CD4-positive, alpha-beta T cell treated with Interleukin-15 for 1 hour (primary cell): ENCODE measurements around the gene ENO2.
"Not testable (repeated sequence)": the region's sequence is repeated elsewhere in the genome, so short reads cannot be mapped to it uniquely, and the experiment has no call there.

ENCODE experiments used
- DNase-seq: peaks from one replicate; pipeline ENCODE4 v3.0.0-alpha.2; 2020

The ENO2 gene

DNA sequence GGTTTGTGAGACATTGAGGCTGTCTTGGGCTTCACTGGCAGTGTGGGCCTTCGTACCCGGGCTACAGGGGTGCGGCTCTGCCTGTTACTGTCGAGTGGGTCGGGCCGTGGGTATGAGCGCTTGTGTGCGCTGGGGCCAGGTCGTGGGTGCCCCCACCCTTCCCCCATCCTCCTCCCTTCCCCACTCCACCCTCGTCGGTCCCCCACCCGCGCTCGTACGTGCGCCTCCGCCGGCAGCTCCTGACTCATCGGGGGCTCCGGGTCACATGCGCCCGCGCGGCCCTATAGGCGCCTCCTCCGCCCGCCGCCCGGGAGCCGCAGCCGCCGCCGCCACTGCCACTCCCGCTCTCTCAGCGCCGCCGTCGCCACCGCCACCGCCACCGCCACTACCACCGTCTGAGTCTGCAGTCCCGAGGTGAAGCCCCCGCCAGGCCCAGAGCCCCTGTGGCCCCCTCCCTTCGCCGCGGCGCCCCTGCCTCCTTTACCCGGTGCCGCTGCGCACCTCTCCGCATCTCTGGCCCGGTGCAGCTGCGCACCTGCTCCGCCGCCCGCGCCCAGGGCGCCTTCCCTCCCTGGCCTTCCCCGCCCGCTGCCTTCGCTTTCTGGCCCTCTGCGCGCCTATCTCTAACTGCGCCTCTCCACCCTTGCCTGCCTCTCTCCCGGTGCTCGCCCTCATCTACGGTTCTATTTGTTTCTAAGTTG lies at the start of gene ENO2:
ENO2 (plus strand) TSS at position 335 of the 701 bp plus-strand sequence. CDS start 1,253 bp downstream, outside the sequence.
- peak; percentile 87 for DNase-seq

DNA sequence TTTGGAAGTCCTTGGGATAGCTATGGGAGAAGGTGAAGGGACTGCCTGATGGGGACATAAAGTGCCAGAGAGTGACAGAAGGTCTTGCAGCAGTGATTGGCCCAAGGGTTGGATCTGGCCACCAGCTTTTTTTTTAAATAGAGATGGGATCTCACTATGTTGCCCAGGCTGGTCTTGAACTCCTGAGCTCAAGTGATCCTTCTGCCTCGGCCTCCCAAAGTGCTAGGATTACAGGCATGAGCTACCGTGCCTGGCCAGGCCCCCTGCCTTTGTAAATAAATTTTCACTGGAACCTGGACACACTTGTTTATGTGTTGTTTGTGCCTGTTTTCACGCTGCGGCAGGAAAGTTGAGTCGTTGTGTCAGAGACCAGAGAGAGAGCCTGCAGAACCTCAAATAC lies 49.1 kb upstream of the ENO2 start:
- not testable (repeated sequence) for DNase-seq

DNA sequence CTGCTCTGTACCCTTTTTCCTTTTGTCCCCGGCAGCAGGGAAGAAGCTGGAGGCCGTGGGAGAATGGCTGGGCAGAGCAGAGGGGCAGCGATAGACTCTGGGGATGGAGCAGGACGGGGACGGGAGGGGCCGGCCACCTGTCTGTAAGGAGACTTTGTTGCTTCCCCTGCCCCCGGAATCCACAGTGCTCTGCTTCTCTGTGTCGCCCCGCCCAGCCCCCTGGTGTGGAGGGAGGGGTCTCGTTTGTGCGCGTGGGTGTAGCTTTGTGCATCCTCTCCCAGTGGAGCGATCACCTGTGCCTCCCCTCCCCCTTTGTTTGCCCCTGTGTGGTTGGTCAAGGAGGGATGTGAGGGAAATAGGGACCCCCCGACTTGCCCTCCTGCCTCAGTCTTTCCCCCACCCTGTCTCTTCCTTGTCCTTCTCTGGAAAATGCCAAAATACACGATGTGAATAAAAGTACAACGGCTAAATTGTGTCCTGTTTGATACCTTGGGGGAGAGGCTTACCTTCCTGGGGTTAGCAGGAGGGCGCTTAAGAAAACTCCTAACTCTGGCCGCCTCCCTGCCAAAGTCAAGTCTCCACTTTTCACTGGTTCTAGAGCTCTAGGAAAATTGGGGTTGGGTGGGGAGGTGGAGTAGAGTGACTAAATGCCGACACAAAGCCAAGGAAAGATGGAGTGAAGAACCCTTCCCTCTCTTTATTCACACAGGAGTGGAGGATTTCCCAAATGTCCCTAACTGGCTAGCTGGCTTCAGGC lies 48.0 kb upstream of the ENO2 start:
- DNase-seq, result no peak

DNA sequence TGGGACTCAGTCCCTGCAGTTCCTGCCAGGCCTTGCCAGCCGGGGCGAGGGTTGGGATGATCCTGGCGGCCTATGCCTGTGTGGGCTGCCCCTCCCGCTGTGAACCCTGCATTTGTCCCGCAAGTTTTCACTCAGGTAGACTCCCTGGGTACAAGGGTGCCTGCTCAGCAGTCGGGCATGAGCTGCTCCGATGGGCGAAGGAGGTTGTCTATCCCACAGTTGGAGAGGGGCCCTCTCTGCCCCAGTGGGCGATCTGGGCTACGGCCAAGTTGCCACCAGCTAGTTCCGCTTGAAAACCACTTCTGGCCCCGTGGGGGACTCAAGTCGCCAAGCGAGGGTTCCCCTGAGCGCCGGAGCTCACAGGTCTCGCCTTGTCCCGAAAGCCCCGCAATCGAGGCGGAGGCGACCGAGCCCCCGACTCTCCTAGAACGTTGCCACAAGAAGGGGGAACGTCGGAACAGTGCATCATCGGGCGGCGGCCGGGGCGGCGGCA lies 47.4 kb upstream of the ENO2 start:
- DNase-seq, result no peak

DNA sequence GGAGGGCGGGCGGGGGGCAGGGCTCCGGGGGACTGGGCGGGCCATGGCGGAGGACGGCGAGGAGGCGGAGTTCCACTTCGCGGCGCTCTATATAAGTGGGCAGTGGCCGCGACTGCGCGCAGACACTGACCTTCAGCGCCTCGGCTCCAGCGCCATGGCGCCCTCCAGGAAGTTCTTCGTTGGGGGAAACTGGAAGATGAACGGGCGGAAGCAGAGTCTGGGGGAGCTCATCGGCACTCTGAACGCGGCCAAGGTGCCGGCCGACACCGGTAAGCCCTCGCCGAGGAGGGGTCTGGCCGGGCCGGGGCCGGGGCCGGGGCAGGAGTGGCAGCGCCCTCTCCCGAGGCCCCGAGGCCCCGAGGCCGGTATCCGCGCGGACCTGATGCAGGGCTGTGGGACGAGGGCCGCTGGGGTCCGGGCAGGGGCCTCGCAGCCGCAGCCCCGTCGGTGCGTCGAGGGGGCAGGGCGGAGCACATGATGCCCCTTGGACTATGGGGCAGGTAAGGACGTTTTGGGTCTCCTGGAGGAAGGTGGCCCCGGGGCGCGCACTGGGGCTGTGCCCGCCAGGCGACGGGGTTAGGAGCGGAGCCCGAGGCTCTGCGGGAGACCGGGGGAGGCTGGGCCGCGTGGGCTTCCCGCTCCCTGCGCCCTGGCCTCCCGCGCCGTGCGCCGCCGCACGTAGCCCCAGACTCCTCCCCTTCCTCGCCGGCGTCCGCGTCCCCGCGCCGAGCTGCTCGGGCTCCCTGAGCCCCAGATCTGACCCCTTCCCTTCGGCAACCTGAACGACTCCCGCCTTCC lies 46.8 kb upstream of the ENO2 start, which contains the start of gene TPI1:
TPI1 (plus strand) TSS at position 119 of the 798 bp plus-strand sequence; CDS start at position 155, 36 bp downstream.
- peak; percentile 85 for DNase-seq

DNA sequence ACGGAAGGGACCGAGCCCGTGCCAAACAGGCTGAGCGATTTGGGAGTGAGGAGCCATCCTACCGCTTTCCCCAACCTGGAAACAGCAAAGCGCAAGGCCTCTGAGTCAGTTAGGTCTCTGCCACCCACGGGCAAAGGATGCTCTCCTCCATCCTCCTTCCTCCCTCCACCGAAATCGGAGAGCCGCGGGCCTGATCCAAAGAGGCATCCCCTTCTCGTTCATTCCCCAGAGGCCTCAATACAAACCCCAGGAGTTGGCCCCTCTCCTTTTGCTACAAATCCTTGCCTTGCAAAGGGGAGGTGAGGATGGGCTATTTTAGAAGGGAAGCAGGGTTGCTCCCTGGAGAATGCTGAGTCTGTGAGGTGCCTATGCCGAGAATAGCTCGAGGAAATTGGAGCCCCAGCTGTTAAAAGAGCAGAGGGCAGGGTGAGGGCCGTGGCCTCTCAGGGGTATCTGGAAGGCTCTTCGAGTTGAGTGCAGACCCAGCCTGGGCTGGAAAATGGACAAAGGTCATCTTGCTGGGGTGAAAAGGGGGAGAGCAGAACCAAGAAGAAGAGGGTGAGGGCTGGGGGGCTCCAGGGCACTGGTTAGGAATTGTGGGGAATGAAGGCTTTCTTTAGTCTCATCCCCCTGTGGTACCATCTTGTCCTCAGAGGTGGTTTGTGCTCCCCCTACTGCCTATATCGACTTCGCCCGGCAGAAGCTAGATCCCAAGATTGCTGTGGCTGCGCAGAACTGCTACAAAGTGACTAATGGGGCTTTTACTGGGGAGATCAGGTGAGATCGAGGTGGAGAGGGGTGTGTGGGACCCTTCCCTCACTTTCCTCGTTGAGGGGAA lies 46.0 kb upstream of the ENO2 start:
- no peak for DNase-seq

DNA sequence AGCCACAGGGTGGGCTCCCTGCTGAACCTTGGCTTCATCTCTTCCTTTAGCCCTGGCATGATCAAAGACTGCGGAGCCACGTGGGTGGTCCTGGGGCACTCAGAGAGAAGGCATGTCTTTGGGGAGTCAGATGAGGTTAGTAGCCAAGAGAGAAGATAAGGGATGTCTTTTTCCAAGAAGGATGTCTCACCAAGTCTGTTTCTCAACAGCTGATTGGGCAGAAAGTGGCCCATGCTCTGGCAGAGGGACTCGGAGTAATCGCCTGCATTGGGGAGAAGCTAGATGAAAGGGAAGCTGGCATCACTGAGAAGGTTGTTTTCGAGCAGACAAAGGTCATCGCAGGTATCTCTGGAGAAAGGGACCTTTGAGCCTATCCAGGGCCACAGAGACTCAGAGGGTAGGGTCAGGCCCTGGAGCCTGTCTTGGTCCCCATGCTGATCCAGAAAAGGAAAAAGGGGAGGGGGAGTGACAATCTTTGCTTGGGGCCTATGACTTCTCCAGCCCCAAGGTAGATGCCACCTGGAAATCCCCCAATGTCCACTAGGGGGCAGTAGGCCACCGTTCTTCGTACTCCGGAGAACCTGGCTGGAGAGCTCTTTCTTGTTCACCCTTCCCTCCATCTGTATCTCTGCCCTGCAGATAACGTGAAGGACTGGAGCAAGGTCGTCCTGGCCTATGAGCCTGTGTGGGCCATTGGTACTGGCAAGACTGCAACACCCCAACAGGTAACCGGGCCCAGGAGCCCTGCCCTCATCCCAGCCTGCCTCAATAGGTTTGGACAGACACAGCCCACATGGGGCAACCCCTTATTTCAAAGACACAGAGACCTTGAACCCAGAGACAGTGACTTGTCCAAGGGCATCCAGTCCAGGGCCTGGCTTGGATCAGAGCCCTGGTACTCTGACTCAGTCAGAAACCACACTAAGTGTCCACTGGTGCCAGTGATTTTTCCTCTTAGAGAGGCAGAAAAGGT lies 45.0 kb upstream of the ENO2 start:
- DNase-seq, result peak; percentile 81

DNA sequence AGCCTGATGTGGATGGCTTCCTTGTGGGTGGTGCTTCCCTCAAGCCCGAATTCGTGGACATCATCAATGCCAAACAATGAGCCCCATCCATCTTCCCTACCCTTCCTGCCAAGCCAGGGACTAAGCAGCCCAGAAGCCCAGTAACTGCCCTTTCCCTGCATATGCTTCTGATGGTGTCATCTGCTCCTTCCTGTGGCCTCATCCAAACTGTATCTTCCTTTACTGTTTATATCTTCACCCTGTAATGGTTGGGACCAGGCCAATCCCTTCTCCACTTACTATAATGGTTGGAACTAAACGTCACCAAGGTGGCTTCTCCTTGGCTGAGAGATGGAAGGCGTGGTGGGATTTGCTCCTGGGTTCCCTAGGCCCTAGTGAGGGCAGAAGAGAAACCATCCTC lies 44.1 kb upstream of the ENO2 start:
- DNase-seq, result not testable (repeated sequence)

DNA sequence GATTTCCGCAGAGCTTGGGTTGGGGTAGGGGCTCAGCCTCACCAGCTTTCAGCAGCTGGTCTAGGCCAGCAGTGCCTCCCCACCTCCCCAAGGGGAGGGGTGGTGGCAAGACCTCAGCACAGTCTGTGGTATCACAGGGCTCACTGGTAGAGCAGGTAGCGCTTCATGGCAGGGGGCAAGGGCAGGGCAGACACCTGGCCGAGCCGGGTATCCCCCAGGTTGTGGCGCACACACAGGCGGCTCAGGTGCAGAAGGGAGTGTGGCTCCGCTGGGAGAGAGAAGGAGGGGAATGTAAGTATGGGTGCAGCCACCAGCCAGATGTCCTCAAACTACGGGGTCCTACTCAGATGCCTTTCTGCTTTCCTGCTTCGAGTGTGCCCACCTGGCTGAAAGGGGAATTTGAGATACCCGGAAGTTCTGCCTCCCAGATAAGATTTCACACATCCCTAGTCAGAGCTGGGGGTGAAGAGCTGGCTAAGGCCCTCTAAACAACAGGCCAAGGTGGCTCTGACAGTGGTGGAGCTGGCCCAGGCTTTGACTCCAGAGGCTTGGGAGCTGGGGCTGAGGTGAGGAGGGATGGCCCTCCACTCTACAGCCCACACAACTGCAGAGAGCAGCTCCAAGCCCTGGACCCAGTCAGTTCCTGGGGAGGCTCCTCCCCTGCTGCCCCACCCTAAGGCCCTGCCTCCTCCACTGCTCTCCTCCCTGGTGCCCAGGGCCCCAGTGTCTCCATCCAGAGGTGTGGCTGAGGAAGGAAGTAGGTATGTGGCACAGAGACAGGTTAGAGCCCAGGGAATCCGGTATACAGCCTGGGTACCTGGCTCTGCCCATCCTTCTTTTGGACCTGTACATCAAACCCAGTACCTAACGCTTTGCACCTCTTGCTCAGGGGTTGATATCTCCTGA lies 43.1 kb upstream of the ENO2 start:
- no peak for DNase-seq

DNA sequence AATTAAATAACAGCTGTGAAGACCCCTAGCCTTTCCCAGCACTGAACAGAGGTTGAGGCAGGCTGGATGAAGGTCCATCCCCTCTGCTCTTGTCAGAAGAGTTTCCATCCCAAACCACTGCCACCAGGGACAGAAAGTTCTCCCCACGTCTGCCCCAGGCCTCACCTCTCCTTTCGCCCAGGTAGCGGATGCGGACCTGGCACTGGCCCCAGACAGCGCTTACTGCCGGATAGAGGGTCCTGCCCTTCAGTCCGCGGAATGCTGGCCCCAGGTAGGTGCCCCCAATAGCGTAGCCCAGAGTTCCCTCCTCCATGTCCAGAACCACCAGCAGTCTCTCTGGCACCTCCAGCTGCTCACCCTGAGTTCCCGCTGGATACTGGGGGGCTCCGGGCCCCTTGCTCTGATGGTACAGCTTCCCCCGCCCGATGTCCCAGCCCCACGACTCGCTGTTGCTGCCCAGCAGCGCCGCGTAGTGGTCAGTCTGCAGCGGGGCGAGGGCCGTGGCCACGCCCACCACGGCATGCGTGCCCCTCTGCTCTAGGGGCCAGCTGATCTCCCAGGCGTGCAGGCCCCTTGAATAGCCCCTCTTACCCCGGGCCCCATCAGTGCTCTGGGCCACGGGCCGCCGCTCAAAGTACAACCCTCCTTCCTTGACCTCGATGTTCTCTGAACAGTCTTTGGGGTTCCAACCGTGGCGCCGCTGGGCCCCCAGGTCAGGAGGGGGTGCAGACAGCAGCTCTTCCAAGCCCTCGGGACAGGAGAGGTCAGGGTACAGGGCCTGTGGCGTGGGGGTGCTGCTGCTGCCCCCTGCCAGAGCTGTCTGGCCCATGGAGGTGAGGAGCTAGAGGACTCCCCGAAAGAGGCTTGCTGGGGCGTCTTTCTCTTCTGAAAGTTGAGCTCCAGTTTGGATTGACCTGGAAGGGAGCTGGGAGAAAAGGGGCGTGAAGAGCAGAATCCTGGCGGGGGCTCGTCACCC lies 42.0 kb upstream of the ENO2 start:
- DNase-seq, result peak; percentile 84

DNA sequence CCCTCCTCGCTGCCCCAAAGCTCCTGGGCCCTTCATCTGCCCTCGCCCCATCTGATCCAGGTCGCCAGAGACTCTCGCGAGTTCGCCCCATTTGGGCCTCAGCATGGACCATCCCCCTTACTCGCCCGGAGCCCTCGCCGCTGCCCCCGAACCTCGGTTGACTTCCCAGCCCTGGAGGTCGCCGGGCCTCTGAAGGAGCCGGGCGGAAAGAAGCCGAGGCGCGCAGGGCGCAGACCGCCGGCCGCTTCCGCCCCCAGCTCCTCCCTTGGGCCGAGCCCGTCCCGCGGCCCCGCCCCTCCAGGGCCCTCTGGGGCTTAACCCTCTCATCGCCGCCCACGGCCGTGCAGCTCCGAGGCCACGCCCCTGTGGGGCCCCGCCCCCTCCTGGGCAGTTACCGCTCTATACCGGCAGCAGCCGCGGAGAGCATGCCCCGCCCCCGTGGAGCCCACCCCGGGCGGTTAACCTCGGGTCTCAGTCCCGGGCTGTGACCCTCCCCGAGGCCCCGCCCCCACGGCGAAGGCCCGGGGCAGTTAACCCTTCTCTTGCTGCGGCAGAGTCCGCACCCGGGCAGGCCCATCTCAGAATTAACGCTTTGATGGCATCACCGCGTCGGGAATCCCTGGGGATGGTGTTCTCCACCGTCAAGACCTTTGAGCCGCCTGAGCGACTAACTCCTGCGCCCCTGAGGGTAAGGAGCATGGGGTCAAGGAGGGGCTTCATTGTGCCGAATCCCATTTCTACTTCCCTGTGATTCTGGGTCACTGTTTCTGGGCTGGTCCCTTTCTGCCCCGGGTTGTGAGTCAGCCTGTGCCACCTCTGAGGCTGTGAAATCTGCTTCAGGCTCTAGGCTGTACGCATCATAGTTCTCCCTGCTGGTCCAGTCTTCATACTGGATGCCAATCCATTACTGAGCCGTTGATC lies 41.0 kb upstream of the ENO2 start, which contains the start of gene SPSB2:
SPSB2 (minus strand) TSS at position 210 of the 921 bp plus-strand sequence. CDS start 402 bp downstream, outside the sequence.
- DNase-seq, result peak; percentile 98

DNA sequence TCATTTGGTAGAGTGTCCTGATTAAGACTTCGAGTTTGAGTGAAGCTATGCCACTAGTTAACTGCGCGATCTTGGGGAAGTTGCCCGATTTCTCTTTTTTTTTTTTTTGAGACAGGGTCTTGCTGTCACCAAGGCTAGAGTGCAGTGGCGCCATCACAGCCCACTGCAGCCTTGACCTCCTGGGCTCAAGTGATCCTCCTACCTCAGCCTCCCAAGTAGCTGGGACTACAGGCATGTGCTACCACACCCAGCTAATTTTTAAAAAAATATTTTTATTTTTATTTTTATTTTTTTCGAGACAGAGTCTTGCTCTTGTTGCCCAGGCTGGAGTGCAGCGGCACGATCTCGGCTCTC lies 40.4 kb upstream of the ENO2 start:
- not testable (repeated sequence) for DNase-seq

DNA sequence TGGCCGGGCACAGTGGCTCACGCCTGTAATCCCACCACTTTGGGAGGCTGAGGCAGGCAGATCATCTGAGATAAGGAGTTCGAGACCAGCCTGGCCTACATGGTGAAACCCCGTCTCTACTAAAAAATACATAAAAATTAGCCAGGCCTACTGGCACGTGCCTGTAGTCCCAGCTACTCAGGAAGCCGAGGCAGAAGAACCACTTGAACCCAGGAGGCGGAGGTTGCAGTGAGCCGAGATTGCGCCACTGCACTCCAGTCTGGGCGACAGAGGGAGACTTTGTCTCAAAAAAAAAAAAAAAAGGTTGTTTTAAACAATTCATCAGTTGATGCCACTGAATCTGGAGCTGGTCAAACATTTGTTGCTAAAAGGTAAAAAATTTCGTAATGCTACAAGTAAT lies 34.6 kb upstream of the ENO2 start:
- DNase-seq, result not testable (repeated sequence)

DNA sequence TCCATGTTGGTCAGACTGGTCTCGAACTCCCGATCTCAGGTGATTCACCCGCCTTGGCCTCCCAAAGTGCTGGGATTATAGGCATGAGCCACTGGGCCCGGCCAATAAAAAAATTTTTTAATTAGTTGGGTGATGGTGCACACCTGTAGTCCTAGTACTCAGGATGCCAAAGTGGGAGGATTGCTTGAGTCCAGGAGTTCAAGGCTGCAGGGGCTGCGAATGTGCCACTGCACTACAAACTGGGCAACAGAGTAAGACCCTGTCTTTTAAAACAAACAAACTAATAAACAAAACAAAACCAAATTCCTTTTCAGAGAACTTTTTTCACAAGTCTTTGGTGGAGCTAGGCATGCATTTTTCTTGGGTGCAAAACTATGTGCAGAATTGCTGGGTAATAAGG lies 31.1 kb upstream of the ENO2 start:
- no peak for DNase-seq

DNA sequence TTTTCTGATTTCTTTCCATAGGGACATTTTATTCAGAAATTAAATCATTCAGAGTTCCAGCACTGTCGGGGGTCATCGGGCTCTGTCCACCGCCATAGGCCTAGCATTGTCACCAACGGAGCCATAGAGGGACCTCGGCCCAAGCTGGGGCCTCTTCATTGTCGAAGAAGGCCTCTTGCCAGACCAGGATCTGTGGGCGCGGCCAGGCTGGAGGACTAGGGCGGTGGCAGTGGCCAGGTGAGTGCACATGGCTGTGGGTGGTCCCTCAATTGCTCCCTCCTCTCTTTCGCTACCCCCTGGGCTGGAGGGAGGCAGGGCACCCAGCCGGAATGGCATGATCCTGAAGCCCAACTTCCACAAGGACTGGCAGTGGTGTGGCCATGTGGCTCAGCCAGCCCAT lies 30.7 kb upstream of the ENO2 start:
- no peak for DNase-seq

DNA sequence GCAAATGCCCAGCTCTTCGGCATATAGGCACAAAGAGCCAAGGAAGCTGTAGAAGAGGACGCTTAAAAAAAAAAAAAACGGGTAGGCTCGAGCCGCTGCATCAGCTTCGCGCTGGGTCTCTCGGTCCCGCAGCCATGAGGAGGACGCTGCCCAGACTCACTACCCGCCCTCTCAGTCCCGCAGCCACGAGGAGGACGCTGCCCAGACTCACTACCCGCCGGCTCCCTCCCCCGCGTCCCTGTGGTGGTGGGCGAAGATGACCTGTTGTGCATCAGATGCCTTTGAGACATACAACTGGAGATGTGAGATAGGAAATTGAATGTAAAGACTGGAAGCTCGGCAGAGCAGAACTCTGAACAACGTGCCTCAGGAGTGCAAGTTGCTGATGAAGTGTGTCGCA lies 29.8 kb upstream of the ENO2 start:
- no peak for DNase-seq

DNA sequence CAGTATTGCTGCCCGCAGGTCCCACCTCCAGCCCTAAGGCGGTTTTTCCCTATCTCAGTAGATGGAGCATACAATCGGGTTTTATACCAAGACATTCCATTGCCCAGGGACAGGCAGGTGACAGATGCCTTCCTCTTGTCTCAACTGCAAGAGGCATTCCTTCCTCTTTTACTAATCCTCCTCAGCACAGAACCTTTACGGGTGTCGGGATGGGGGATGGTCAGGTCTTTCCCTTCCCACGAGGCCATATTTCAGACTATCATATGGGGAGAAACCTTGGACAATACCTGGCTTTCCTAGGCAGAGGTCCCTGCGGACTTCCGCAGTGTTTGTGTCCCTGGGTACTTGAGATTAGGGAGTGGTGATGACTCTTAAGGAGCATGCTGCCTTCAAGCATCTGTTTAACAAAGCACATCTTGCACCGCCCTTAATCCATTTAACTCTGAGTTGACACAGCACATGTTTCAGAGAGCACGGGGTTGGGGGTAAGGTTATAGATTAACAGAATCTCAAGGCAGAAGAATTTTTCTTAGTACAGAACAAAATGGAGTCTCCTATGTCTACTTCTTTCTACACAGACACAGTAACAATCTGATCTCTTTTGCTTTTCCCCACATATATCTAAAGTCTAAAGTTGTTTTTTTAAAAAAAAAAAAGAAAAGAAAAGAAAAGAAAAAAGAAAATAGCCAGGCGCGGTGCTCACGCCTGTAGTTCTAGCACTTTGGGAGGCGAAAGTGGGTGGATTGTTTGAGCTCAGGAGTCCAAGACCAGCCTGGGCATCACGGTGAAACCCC lies 28.0 kb upstream of the ENO2 start:
- DNase-seq, result not testable (repeated sequence)
